Measurements from ENCODE around the gene PKP2.
A peak's percentile ranks its signal among the peaks of the same experiment; 100 is the strongest.

- TF ChIP-seq USF1 (IDR thresholded peaks at IDR 0.05): peak; percentile 46
- peak; percentile 90 for TF ChIP-seq MAX (IDR thresholded peaks at IDR 0.05)
- TF ChIP-seq RAD21 (IDR thresholded peaks at IDR 0.05; ENCODE audit: low read depth): 0 out of 2 replicates have a peak, but pooled peaks have one; percentile 24
- peak; percentile 67 for TF ChIP-seq YY1 (IDR thresholded peaks at IDR 0.05; ENCODE audit: low read depth)
- TF ChIP-seq NFIC (IDR thresholded peaks at IDR 0.05): peak; percentile 83
- peak; percentile 89 for TF ChIP-seq EGR1 (IDR thresholded peaks at IDR 0.05)
Observed at GRCh38 chr12:32896432-32897280, at the start of gene PKP2.

All from Ishikawa (cell line).